ENCODE measurements around the gene PPME1.

PPME1 gene

GRCh38 chr11:74226907-74227306 lies 55.8 kb downstream of the PPME1 start:
- DNase-seq (ENCODE audit: low read depth in 2 of 2) = no peak

GRCh38 chr11:74232311-74232950 lies 61.3 kb downstream of the PPME1 start:
- DNase-seq (ENCODE audit: low read depth in 2 of 2) = no peak

- DNase-seq (ENCODE audit: low read depth in 2 of 2) = no peak
Observed at GRCh38 chr11:74233683-74234082, 62.6 kb downstream of the PPME1 start.

GRCh38 chr11:74235121-74235520 lies 64.0 kb downstream of the PPME1 start:
- no peak for DNase-seq (ENCODE audit: low read depth in 2 of 2)

GRCh38 chr11:74237541-74237940 lies 66.5 kb downstream of the PPME1 start:
- DNase-seq (ENCODE audit: low read depth in 2 of 2) = no peak

GRCh38 chr11:74238243-74238642 lies 67.2 kb downstream of the PPME1 start:
- DNase-seq (ENCODE audit: low read depth in 2 of 2) = no peak

- no peak for DNase-seq (ENCODE audit: low read depth in 2 of 2)
Observed at GRCh38 chr11:74248469-74248868, 77.4 kb downstream of the PPME1 start.

- DNase-seq (ENCODE audit: low read depth in 2 of 2) = no peak
Observed at GRCh38 chr11:74249496-74249895, 78.4 kb downstream of the PPME1 start.

- no peak for DNase-seq (ENCODE audit: low read depth in 2 of 2)
Observed at GRCh38 chr11:74253361-74253760, 82.3 kb downstream of the PPME1 start.

GRCh38 chr11:74255741-74256375 lies 84.8 kb downstream of the PPME1 start:
- DNase-seq (ENCODE audit: low read depth in 2 of 2) = peak in 1 of 2 donors; percentile 17

- DNase-seq (ENCODE audit: low read depth in 2 of 2) = no peak
Observed at GRCh38 chr11:74256378-74257133, 85.5 kb downstream of the PPME1 start.

- no peak for DNase-seq (ENCODE audit: low read depth in 2 of 2)
Observed at GRCh38 chr11:74257959-74258553, 87.0 kb downstream of the PPME1 start.

- DNase-seq (ENCODE audit: low read depth in 2 of 2) = no peak
Observed at GRCh38 chr11:74262725-74263124, 91.6 kb downstream of the PPME1 start.

GRCh38 chr11:74265256-74265655 lies 94.2 kb downstream of the PPME1 start:
- no peak for DNase-seq (ENCODE audit: low read depth in 2 of 2)

- DNase-seq (ENCODE audit: low read depth in 2 of 2) = no peak
Observed at GRCh38 chr11:74267014-74267413, 95.9 kb downstream of the PPME1 start.

- no peak for DNase-seq (ENCODE audit: low read depth in 2 of 2)
Observed at GRCh38 chr11:74268456-74268855, 97.4 kb downstream of the PPME1 start.

- DNase-seq (ENCODE audit: low read depth in 2 of 2) = no peak
Observed at GRCh38 chr11:74269161-74269811, 98.2 kb downstream of the PPME1 start.

GRCh38 chr11:74272276-74272675 lies 101.2 kb downstream of the PPME1 start:
- DNase-seq (ENCODE audit: low read depth in 2 of 2) = no peak

GRCh38 chr11:74276581-74276980 lies 105.5 kb downstream of the PPME1 start:
- DNase-seq (ENCODE audit: low read depth in 2 of 2) = no peak

GRCh38 chr11:74278103-74278502 lies 107.0 kb downstream of the PPME1 start:
- DNase-seq (ENCODE audit: low read depth in 2 of 2) = no peak

- DNase-seq (ENCODE audit: low read depth in 2 of 2) = no peak
Observed at GRCh38 chr11:74278721-74279161, 107.7 kb downstream of the PPME1 start.

- DNase-seq (ENCODE audit: low read depth in 2 of 2) = no peak
Observed at GRCh38 chr11:74279256-74279655, 108.2 kb downstream of the PPME1 start.

All from stimulated activated CD4-positive, alpha-beta T cell treated with anti-CD3 and anti-CD28 coated beads, Interleukin-1b, Interleukin-23, amount 100 ng/mL, for 1 hour (primary cell).